ENCODE results near the gene SHB. TPM values are rescaled to one million over a fixed set of nuclear protein-coding genes. Genes with fewer than 3 reads are reported as not detected.

SHB gene
- total RNA-seq, 2 donors from 2014 or later = 1.0 to 1.6 TPM

DNA sequence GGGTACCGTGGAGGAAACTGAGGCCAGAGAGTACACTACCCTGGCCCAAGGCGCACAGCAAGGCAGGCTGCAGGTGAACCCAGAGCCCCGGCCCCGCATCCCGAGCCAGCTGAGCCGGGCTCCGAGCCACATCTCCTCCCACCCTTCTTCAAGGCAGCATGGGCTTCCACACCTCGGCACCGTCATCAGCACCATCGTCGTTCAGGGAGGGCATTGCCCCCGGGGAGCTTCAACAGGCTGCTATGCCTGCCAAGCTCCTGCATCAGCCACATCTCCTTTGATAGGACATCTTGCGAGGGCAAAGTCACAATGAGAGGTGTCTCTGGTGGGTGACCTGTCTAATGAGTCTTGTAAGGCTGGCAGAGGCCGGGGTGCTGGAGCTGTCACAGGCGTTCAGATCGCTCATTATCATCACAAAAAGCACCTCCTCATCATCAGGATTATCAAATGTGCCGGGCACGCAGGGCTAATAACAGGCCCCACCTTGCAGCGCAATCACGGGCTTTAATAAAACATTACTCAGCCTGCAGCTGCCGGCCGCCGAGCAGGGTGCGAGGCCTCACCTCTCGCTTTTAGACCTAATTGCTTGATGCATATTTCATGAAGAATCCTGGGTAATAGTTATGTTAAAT is 145.1 kb downstream of the SHB start:
- Mint-ChIP-seq H3K4me3 (no peak overlapping the region), H3K36me3 (ENCODE audit: insufficient read depth in 2 of 2) (no peaks in the 10 kb centered on the region), H3K9me3 (no peaks in the 10 kb centered on the region), H3K4me1 (ENCODE audit: low read depth) (no peaks in the 10 kb centered on the region), H3K27ac (no peak overlapping the region), H3K27me3 (ENCODE audit: low read depth) (no peaks in the 10 kb centered on the region)
- ATAC-seq (replicated peaks in 1 of 2) (no peak), DNase-seq (no peak)

DNA sequence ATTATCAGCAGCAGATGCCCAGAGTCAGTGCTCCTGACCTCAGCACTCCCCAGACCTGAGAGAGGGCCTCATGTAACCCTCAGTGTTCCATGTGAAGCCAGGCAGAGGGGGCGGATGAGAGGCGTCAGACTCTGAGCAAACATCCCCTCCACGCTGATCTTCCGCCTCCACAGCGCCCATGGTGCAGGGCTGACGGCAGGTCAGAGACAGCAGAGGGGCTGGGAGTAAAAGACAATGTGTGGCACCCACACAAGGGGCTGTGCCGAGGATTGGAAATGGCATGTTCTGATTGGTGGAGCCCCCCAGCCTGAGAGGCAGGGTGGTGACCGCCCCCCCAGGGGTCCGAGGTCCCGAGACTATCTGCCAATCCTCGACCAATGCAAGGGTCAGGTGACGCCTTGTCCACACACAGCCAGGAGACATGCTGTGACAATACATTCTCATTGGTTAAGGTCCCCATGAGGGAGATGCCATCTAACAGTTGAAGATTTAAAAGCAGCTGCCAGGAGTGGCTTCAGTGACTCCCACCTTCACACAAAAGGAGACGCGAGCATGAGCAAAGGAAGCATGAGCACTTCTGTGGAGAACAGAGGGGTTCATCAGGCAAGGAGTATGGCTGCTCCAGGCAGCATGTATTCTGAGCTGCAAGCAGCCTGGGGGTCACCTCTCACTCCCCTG is 145.8 kb downstream of the SHB start:
- no peaks in the 10 kb centered on the region for H3K9me3 Mint-ChIP-seq
- no peak overlapping the region for H3K4me3 Mint-ChIP-seq
- ATAC-seq (replicated peaks in 1 of 2) = no peak
- no peaks in the 10 kb centered on the region for H3K4me1 Mint-ChIP-seq (ENCODE audit: low read depth)
- DNase-seq = no peak
- no peaks in the 10 kb centered on the region for H3K27me3 Mint-ChIP-seq (ENCODE audit: low read depth)
- H3K27ac Mint-ChIP-seq = no peak overlapping the region
- H3K36me3 Mint-ChIP-seq (ENCODE audit: insufficient read depth in 2 of 2) = no peaks in the 10 kb centered on the region

GRCh38 chr9:37922363-37923117 is 146.5 kb downstream of the SHB start:
- DNase-seq (no peak), ATAC-seq (replicated peaks in 1 of 2) (no peak)
- Mint-ChIP-seq H3K27me3 (ENCODE audit: low read depth) (no peaks in the 10 kb centered on the region), H3K4me1 (ENCODE audit: low read depth) (no peaks in the 10 kb centered on the region), H3K36me3 (ENCODE audit: insufficient read depth in 2 of 2) (no peaks in the 10 kb centered on the region), H3K27ac (no peak overlapping the region), H3K4me3 (no peak overlapping the region), H3K9me3 (no peaks in the 10 kb centered on the region)

DNA sequence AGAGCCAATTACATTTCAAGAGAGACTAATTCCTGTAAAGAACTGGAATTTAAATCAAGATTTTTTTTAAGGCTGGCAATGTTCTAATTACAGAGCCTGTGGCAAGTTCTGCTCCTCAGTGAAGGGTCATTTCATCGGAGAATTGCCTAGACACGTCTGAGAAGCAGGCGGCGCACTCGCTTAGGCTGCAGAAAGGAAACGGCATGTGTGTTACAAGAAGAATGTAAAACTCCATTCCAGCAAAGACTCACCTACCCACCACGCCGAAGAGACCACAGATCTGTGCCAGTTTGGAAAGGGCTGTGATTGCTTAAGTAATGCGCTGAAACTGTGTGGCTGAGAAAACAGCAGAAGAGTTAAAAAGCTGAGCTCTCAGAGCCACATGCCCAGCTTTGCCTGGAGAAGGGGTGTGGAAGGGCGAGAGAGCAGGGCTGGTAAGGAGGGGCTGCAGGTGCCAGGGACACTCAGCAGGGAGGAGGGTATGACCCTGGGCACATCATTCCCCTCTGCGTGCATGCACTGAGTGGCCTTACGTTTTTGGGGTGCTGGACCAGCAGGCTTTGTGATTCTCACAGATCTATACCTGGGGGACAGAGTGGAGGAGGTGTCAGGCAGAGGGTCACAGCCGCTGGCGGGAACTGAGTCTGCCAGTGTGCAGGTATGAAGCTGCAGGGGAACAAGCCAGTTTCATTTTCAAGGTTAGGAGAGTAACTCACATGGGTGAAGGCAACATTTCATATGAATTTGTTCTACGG is 147.3 kb downstream of the SHB start:
- Mint-ChIP-seq H3K27ac (no peak overlapping the region), H3K27me3 (ENCODE audit: low read depth) (no peaks in the 10 kb centered on the region), H3K4me1 (ENCODE audit: low read depth) (no peaks in the 10 kb centered on the region), H3K4me3 (no peak overlapping the region), H3K9me3 (no peaks in the 10 kb centered on the region), H3K36me3 (ENCODE audit: insufficient read depth in 2 of 2) (no peaks in the 10 kb centered on the region)
- ATAC-seq (replicated peaks in 1 of 2) = no peak
- DNase-seq = no peak

- Mint-ChIP-seq H3K27ac (no peak overlapping the region), H3K4me3 (no peak overlapping the region), H3K9me3 (no peaks in the 10 kb centered on the region), H3K36me3 (ENCODE audit: insufficient read depth in 2 of 2) (no peaks in the 10 kb centered on the region), H3K27me3 (ENCODE audit: low read depth) (no peaks in the 10 kb centered on the region), H3K4me1 (ENCODE audit: low read depth) (no peaks in the 10 kb centered on the region)
- no peak for ATAC-seq (replicated peaks in 1 of 2)
- DNase-seq = no peak
Observed at GRCh38 chr9:37921168-37921510, 147.9 kb downstream of the SHB start.

DNA sequence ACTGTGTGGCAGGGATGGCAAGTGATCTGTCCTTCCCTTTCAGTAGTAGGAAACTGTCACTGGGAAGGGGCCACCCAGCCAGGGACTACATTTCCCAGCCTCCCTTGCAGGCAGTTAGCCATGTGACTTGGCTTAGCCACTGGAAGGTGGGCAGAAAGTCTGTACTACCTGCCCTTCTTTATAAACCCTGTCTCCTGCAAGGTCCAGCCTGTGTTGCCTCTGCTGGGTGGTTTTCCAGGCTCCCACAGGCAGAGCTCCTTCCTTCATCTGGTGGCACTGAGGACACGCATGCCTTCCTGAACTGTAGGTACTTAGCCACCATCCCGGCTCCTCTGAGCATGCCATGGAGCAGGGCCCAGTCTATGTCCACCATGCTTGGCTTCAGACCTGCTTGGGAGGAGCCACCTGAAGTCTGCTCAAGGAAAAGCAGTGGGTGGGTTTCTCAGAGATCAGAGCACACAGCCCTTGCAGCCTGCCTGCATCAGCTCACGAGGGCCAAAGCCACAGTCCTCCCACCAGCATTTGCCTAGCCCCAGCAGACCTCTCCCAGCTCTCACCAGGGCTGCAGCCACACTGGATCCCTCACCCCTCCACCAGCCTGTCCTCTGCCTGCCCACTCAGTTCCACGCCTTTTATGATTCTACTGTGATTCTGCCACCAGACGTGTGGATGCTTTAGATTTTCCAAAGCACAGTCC is 148.4 kb downstream of the SHB start:
- ATAC-seq (replicated peaks in 1 of 2) (peak; percentile 46 to 48), DNase-seq (no peak)
- H3K4me3 Mint-ChIP-seq = no peak overlapping the region
- H3K27ac Mint-ChIP-seq = no peak overlapping the region
- no peaks in the 10 kb centered on the region for H3K4me1 Mint-ChIP-seq (ENCODE audit: low read depth)
- no peaks in the 10 kb centered on the region for H3K36me3 Mint-ChIP-seq (ENCODE audit: insufficient read depth in 2 of 2)
- no peaks in the 10 kb centered on the region for H3K9me3 Mint-ChIP-seq
- H3K27me3 Mint-ChIP-seq (ENCODE audit: low read depth) = no peaks in the 10 kb centered on the region

GRCh38 chr9:37919956-37920335 is 149.1 kb downstream of the SHB start:
- H3K36me3 Mint-ChIP-seq (ENCODE audit: insufficient read depth in 2 of 2) = no peaks in the 10 kb centered on the region
- DNase-seq (no peak), ATAC-seq (replicated peaks in 1 of 2) (no peak)
- H3K4me1 Mint-ChIP-seq (ENCODE audit: low read depth) = no peaks in the 10 kb centered on the region
- H3K4me3 Mint-ChIP-seq = no peak overlapping the region
- no peak overlapping the region for H3K27ac Mint-ChIP-seq
- no peaks in the 10 kb centered on the region for H3K9me3 Mint-ChIP-seq
- H3K27me3 Mint-ChIP-seq (ENCODE audit: low read depth) = no peaks in the 10 kb centered on the region

DNA sequence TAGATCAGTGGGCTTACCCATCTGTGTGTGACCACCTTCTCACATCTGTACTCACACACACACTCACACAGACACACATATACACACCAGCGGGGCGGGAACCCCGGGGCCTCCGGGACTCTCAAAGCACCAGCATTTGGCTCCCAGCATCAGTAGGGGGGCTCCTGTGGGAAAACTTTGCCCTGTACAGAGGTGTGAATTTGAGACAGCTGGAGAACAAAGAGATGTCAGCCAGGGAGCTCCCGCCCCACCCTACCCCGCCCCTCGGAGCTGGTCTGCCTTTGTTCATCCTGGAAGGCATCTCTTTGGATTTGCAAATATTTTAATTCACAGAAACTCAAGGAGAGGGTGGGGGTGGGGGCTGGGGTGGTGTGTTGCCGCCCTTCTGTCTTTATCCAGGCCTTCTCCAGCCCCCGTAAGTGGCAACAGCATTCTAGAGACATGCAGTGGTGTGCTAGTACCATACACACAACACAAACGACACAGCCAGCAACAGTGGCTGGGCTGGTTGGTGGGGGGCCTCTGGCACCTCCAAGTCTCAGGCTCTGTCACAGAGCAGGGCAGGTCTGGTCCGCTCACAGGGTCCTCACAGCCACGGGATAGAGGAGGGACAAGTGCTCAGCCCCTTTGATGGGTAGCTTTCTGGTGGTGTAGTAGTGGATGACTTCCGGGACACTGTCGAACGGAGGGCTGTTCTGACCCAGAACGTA is 149.6 kb downstream of the SHB start:
- DNase-seq (no peak), ATAC-seq (replicated peaks in 1 of 2) (no peak)
- Mint-ChIP-seq H3K27ac (no peak overlapping the region), H3K4me1 (ENCODE audit: low read depth) (no peaks in the 10 kb centered on the region), H3K4me3 (no peak overlapping the region), H3K36me3 (ENCODE audit: insufficient read depth in 2 of 2) (no peaks in the 10 kb centered on the region), H3K9me3 (no peaks in the 10 kb centered on the region), H3K27me3 (ENCODE audit: low read depth) (no peaks in the 10 kb centered on the region)

- Mint-ChIP-seq H3K36me3 (ENCODE audit: insufficient read depth in 2 of 2) (no peaks in the 10 kb centered on the region), H3K27me3 (ENCODE audit: low read depth) (no peaks in the 10 kb centered on the region), H3K27ac (no peak overlapping the region), H3K4me3 (no peak overlapping the region), H3K4me1 (ENCODE audit: low read depth) (peaks cover under 1% of the 10 kb centered on the region), H3K9me3 (no peaks in the 10 kb centered on the region)
- ATAC-seq (replicated peaks in 1 of 2) (no peak), DNase-seq (no peak)
Observed at GRCh38 chr9:37918665-37919170, 150.3 kb downstream of the SHB start.

GRCh38 chr9:37917801-37918664 is 151.0 kb downstream of the SHB start:
- no peak overlapping the region for H3K4me3 Mint-ChIP-seq
- H3K36me3 Mint-ChIP-seq (ENCODE audit: insufficient read depth in 2 of 2) = no peaks in the 10 kb centered on the region
- peaks cover 6% of the 10 kb centered on the region for H3K4me1 Mint-ChIP-seq (ENCODE audit: low read depth)
- DNase-seq = no peak
- H3K27ac Mint-ChIP-seq = no peak overlapping the region
- H3K27me3 Mint-ChIP-seq (ENCODE audit: low read depth) = no peaks in the 10 kb centered on the region
- no peaks in the 10 kb centered on the region for H3K9me3 Mint-ChIP-seq
- ATAC-seq (replicated peaks in 1 of 2) = no peak

DNA sequence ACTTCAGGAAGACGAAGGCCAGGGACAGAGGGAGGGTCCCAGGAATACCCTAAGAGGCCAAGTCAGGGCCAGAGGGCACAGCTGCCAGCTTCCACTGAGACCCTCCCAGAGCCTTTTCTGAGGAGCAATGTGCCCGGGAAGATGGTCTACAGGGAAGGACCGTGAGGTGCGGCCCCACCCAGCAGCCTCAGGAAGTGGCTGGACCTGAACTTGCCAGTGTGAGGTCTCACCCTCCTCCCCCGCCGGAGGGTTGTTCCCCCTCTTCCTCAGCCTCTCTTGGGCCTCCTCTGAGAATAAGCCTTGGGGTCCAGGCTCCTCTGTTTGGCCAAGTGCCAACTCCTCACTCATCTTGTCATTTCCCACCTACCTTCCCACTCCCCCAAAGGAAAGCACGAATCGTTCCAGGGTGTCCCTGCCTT is 151.7 kb downstream of the SHB start:
- DNase-seq = no peak
- H3K36me3 Mint-ChIP-seq (ENCODE audit: insufficient read depth in 2 of 2) = no peaks in the 10 kb centered on the region
- no peak overlapping the region for H3K4me3 Mint-ChIP-seq
- H3K27me3 Mint-ChIP-seq (ENCODE audit: low read depth) = no peaks in the 10 kb centered on the region
- no peaks in the 10 kb centered on the region for H3K9me3 Mint-ChIP-seq
- H3K4me1 Mint-ChIP-seq (ENCODE audit: low read depth) = peaks cover 6% of the 10 kb centered on the region
- ATAC-seq (replicated peaks in 1 of 2) = no peak
- H3K27ac Mint-ChIP-seq = no peak overlapping the region

Measured in activated T-cell treated with anti-CD3 and anti-CD28 coated beads, Interleukin-2, amount 50 U/mL, for 72 hours (primary cell).